PFSK-1 (cell line): ENCODE data around the gene SF3A1.

Source experiments
- POLR2AphosphoS5 ChIP-seq: IDR thresholded peaks from 2 replicates; pipeline ENCODE4 v1.6.1; 2012; ENCODE audit warnings: low read depth, mild to moderate bottlenecking, control low read depth, low read length, moderate library complexity
- SIN3A ChIP-seq: IDR thresholded peaks from 2 replicates; pipeline ENCODE4 v1.6.1; 2012; ENCODE audit warnings: mild to moderate bottlenecking, low read length, moderate library complexity, borderline replicate concordance; ENCODE audit not compliant: insufficient read depth
- TAF1 ChIP-seq: IDR thresholded peaks from 2 replicates; pipeline ENCODE4 v1.6.1; 2012; ENCODE audit warnings: low read length, control low read depth, borderline replicate concordance; ENCODE audit not compliant: insufficient read depth
- TF ChIP-seq, protein P1 (sequence below), 2 experiments: IDR thresholded peaks; 2 replicates each; pipeline versions ENCODE4 v1.6.1 to v1.8.0; 2011 to 2012; ENCODE audit warnings: low read depth in 2 of 2, low read length in 2 of 2, control low read depth in 1 of 2, inconsistent platforms in 1 of 2, mild to moderate bottlenecking in 1 of 2, moderate library complexity in 1 of 2; ENCODE audit not compliant: insufficient read depth in 1 of 2

DNA sequence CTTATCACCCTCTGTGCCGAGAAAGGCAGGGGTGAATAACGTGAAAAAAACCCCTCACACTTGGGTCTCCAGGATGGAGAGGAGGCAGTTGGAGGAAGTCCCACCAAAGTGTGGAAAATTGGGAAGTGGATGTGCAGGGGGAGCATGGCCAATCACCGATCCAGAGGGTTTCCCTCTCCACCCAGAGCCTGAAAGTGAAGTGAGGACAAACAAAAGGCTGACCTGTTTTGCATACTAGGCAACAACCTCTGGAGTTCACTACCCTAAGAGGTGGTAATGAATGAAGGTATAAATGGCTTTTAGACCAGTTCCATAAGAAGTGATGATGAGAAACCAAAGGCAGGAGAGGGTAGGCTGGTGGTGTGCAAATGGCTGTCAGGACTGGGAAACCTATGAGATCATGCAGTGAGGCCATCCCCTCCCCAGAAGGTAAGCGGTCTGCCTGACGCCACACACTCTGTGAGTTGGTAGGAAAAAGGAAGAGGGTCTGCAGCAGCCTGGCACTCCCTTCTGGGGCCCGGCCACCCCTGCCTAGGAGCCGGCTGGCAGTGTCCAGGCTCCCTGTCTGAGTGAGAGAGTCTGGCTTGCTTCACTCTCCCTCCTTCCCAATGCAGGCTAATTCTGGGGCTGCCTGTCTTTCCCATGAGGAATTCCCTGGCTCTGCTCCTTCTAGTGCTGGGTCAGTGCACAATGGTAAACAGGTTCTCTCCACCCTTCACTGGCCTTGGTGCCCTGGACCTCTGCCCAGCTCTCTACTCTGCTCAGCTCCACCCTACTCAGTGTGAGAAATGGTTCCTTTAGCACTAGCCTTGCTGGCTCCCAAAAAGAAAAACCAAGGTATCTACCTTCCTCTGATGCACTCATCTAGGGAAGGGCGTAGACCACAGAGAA, 45.6 kb downstream of the SF3A1 start:
- TF ChIP-seq TAF1, result no peak
- TF ChIP-seq POLR2AphosphoS5, result no peak
- TF ChIP-seq, protein P1, sequence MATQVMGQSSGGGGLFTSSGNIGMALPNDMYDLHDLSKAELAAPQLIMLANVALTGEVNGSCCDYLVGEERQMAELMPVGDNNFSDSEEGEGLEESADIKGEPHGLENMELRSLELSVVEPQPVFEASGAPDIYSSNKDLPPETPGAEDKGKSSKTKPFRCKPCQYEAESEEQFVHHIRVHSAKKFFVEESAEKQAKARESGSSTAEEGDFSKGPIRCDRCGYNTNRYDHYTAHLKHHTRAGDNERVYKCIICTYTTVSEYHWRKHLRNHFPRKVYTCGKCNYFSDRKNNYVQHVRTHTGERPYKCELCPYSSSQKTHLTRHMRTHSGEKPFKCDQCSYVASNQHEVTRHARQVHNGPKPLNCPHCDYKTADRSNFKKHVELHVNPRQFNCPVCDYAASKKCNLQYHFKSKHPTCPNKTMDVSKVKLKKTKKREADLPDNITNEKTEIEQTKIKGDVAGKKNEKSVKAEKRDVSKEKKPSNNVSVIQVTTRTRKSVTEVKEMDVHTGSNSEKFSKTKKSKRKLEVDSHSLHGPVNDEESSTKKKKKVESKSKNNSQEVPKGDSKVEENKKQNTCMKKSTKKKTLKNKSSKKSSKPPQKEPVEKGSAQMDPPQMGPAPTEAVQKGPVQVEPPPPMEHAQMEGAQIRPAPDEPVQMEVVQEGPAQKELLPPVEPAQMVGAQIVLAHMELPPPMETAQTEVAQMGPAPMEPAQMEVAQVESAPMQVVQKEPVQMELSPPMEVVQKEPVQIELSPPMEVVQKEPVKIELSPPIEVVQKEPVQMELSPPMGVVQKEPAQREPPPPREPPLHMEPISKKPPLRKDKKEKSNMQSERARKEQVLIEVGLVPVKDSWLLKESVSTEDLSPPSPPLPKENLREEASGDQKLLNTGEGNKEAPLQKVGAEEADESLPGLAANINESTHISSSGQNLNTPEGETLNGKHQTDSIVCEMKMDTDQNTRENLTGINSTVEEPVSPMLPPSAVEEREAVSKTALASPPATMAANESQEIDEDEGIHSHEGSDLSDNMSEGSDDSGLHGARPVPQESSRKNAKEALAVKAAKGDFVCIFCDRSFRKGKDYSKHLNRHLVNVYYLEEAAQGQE (IDR thresholded peaks at IDR 0.05; ENCODE audit: insufficient read depth in 1 of 2, low read depth in 2 of 2, low read length in 2 of 2), result no peak
- no peak for TF ChIP-seq SIN3A
